ENCODE measurements around the gene PIP4K2A.

GRCh38 chr10:22615101-22615500 is 99.3 kb downstream of the PIP4K2A start:
- TF ChIP-seq FOXA1 (IDR thresholded peaks at IDR 0.05): no peak
- no peak for TF ChIP-seq NFRKB (IDR thresholded peaks at IDR 0.05)

Data from HEK293T (cell line).